Diencephalon (tissue), 1 donor: Measurements from ENCODE around the gene FOXF1. TPM values are rescaled to one million over a fixed set of nuclear protein-coding genes. Genes with fewer than 3 reads are reported as not detected.

Source experiments
- total RNA-seq: library from RNA; depleted of rRNA; stranded (reverse); fragments of >200 nt; gene quantifications from one replicate; pipeline ENCODE4 v1.2.3, GENCODE V29; 2014

Gene FOXF1
- 0.92 TPM for total RNA-seq

DNA sequence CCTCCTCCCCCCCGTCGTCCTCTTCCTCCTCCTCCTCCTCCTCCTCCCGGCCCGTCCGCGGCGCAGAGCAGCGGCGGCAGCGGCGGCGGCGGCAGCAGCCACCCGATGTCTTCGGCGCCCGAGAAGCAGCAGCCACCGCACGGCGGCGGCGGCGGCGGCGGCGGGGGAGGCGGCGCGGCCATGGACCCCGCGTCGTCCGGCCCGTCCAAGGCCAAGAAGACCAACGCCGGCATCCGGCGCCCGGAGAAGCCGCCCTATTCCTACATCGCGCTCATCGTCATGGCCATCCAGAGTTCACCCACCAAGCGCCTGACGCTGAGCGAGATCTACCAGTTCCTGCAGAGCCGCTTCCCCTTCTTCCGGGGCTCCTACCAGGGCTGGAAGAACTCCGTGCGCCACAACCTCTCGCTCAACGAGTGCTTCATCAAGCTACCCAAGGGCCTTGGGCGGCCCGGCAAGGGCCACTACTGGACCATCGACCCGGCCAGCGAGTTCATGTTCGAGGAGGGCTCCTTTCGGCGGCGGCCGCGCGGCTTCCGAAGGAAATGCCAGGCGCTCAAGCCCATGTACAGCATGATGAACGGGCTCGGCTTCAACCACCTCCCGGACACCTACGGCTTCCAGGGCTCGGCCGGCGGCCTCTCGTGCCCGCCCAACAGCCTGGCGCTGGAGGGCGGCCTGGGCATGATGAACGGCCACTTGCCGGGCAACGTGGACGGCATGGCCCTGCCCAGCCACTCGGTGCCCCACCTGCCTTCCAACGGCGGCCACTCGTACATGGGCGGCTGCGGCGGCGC is at the start of gene FOXF1:
Gene FOXF1, plus strand, starts transcription at position 63 of the 797 bp plus-strand sequence. Its CDS starts 43 bp downstream, at position 106.

GRCh38 chr16:86554917-86555703 is 44.8 kb downstream of the FOXF1 start, which contains the start of gene MTHFSD:
MTHFSD (minus strand) TSS chr16:86555235; CDS start chr16:86555184, 51 bp downstream.

Other genes with a start within 250 kb of the FOXF1 start
- gene MTHFSD, start 44.7 kb downstream of the FOXF1 start, total RNA-seq = 13.6 TPM
- gene FOXC2, start 56.3 kb downstream of the FOXF1 start, total RNA-seq = 0.23 TPM
- 1.2 TPM for gene FOXL1, start 68.0 kb downstream of the FOXF1 start, total RNA-seq